ENCODE measurements around the gene PTPRM.

PTPRM gene

DNA sequence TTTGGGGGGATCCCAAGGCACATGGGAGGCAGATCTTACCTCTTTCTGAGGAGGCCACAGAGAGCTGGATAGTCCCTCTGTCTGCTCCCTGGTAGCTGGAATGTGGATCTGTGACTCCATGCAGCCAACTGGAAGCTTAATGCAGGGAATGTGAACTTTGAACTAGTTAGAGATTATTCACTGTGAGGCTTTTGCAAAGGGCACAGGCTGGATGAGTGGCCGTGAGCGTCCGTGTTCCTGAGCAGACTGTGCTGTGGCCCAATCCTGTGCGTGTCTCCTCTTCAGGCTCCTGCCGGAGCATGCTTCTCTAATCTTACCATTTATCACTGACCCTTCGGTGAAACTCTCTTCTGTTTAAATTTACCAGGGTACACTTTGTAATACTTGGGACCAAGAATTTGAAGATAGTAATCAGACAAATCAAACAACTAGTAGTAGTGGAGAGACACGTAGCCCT, 187.6 kb downstream of the PTPRM start:
- TF ChIP-seq POLR2AphosphoS5 (IDR thresholded peaks at IDR 0.05; ENCODE audit: low read depth, low read length) (no peak), POLR2A (IDR thresholded peaks at IDR 0.05; ENCODE audit: low read depth, low read length) (no peak), TAF1 (IDR thresholded peaks at IDR 0.05; ENCODE audit: borderline replicate concordance, low read depth, low read length) (no peak)
- FAIRE-seq (no peak), DNase-seq (ENCODE audit: insufficient read length) (no peak)

DNA sequence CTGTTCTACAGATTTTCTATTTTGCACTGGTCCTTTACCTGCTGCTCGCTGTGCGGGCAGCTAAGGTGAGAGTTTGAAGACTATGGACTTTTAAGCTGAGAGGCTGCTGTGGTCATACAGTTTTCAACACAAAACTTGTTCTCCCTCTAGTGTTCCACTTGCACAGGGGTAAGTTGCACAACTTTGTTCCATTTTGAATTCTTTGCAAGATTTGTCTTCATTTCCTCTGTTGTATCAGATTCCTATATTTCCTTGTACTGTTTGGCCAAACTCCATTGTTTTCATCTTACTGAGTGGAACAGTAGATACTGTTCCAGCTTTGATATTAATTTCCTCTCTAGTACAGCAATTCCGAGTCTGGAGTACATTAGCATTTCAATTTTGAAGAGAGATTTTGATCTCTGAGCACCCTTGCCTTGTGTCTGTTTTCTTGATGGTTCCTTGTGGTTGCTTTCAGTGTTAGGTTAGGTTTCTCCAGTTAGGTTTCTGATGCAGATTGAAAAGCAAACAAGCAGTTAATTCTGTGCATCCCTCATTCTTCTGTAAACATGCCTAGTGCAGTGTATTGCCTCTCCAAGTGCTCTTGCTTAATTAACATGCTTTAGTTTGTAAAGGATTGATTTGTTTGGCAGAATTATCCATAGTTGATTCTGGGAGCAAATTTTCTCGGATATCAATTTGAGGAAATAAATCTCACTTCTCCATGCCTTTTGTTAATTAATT, 188.8 kb downstream of the PTPRM start:
- no peak for FAIRE-seq
- no peak for DNase-seq (ENCODE audit: insufficient read length)
- TF ChIP-seq POLR2AphosphoS5 (IDR thresholded peaks at IDR 0.05; ENCODE audit: low read depth, low read length), result no peak
- TF ChIP-seq POLR2A (IDR thresholded peaks at IDR 0.05; ENCODE audit: low read depth, low read length), result no peak
- no peak for TF ChIP-seq TAF1 (IDR thresholded peaks at IDR 0.05; ENCODE audit: borderline replicate concordance, low read depth, low read length)

DNA sequence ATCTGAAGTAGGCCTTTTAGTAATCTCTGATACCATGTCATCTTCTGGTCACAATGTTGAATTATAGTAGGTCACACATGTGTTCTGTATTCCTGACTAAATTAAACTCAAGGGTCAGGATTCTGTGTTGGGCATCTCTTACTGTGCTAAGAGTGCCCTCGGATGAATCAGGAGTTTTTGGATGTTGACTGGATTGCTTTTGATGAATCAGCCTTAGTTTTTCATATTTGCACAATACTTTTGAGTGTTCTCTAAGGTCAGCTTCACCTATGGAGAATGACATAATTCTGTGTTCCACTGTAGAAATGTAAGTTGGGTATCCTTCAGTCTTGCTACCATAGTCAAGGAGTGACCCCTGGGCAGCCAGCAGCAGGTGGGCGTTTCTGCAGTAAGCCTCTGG, 190.1 kb downstream of the PTPRM start:
- no peak for TF ChIP-seq POLR2AphosphoS5 (IDR thresholded peaks at IDR 0.05; ENCODE audit: low read depth, low read length)
- TF ChIP-seq TAF1 (IDR thresholded peaks at IDR 0.05; ENCODE audit: borderline replicate concordance, low read depth, low read length), result no peak
- no peak for TF ChIP-seq POLR2A (IDR thresholded peaks at IDR 0.05; ENCODE audit: low read depth, low read length)
- DNase-seq (ENCODE audit: insufficient read length) (no peak), FAIRE-seq (no peak)

DNA sequence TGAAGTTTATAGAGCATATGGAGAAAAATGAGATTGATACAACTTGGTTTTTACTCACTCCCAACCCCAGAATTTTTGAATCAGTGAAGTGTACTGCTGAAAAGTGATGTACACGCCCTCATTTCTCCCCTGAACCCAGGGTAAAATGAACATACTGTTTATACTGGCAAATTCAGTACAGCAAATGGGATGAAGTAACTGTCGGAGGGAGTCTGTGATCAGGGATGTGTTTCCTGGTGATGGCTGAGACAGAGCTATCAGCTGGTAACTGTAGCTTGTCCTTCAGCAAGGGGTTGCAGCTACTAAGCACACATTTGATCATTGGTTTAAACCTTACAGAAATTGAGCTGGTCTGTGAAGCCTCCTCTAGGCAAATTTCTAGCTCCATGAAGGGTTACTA, 191.6 kb downstream of the PTPRM start:
- FAIRE-seq (no peak), DNase-seq (ENCODE audit: insufficient read length) (no peak)
- TF ChIP-seq POLR2AphosphoS5 (IDR thresholded peaks at IDR 0.05; ENCODE audit: low read depth, low read length) (no peak), TAF1 (IDR thresholded peaks at IDR 0.05; ENCODE audit: borderline replicate concordance, low read depth, low read length) (no peak), POLR2A (IDR thresholded peaks at IDR 0.05; ENCODE audit: low read depth, low read length) (no peak)

DNA sequence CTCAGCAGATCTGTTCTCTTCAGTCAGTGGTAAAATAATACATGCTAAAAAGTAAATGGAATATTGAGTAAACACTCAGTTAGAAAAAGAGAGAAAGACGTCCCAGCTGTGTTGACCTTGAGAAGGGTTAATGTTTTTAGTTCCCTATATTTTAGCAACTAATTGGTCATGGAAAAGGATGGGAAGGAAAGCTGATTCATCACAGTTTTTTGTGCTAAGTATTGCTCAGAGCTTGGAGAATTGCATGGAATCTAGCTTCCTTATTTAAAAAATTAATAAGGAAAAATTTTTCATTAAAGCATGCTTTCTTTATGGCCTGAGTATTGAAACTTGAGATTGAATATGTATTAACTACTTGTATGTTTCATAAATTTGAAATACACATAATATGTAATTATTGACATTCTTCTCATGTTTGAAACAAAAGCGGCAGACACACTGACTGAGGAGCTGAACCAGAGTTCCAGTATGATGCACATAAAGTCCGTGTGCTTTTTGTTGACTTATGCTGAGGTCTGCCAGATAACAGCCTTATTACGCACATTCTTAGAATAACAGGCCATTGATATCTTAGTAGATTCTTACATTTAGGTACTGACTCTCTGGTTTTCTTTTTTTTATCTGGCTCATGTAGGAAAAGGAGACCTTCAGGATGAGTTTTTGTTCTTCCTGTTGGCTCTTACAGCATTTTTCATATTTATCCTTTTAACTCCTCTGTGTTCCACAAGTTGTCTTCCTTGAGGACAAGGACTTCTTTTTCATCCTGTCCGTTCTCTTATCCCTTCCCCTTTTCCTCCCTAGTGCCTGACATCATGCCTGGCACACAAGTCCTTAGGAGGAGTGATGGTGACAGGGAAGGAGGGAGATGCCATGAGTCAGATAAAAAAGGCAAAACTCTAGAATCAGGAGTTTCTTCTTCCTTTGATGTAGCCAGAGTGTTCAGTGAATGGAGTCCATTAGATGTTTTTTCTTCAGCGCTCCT, 194.1 kb downstream of the PTPRM start:
- FAIRE-seq, result no peak
- DNase-seq (ENCODE audit: insufficient read length), result no peak
- TF ChIP-seq POLR2AphosphoS5 (IDR thresholded peaks at IDR 0.05; ENCODE audit: low read depth, low read length), result no peak
- no peak for TF ChIP-seq TAF1 (IDR thresholded peaks at IDR 0.05; ENCODE audit: borderline replicate concordance, low read depth, low read length)
- TF ChIP-seq POLR2A (IDR thresholded peaks at IDR 0.05; ENCODE audit: low read depth, low read length), result no peak

DNA sequence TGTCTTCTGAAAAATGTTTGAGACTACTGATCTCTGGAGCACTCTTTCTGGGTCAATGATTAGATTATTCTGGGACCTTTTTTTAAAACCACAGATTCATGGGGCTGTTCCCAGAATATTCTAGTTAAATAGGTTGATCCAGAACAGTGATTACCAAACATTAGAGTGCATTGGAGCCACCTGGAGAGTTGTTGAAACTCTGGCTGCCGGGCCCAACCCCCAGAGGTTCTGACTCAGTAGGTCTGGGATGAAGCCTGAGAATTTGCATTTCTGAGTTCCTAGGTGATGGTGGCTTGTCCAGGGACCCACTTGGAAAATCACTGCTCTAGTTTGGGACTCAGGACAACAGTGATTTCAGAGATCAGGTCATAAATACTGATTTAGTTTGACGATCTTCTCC, 197.3 kb downstream of the PTPRM start:
- no peak for DNase-seq (ENCODE audit: insufficient read length)
- no peak for TF ChIP-seq TAF1 (IDR thresholded peaks at IDR 0.05; ENCODE audit: borderline replicate concordance, low read depth, low read length)
- TF ChIP-seq POLR2A (IDR thresholded peaks at IDR 0.05; ENCODE audit: low read depth, low read length), result no peak
- TF ChIP-seq POLR2AphosphoS5 (IDR thresholded peaks at IDR 0.05; ENCODE audit: low read depth, low read length), result no peak
- FAIRE-seq, result no peak

DNA sequence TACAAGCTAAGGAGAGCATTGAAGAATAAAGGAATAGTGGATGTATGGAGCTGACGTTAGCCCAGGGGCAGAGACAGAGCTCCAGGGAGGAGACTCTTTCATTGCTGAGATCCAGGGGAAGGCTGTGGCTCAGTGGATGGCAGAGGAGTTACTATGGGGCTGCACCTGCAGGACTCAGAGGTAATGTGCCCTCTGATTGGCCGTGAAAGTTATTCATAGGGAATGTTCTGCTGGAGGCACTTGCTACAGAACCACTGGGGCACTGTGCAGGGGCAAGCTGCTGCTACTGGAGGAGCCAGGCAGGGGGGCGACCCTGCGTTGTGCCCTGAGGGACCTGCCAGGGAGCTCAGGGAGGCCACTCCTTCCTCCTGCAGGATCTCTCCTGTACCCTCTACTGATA, 199.2 kb downstream of the PTPRM start:
- DNase-seq (ENCODE audit: insufficient read length) (no peak), FAIRE-seq (no peak)
- no peak for TF ChIP-seq TAF1 (IDR thresholded peaks at IDR 0.05; ENCODE audit: borderline replicate concordance, low read depth, low read length)
- no peak for TF ChIP-seq POLR2AphosphoS5 (IDR thresholded peaks at IDR 0.05; ENCODE audit: low read depth, low read length)
- TF ChIP-seq POLR2A (IDR thresholded peaks at IDR 0.05; ENCODE audit: low read depth, low read length), result no peak

DNA sequence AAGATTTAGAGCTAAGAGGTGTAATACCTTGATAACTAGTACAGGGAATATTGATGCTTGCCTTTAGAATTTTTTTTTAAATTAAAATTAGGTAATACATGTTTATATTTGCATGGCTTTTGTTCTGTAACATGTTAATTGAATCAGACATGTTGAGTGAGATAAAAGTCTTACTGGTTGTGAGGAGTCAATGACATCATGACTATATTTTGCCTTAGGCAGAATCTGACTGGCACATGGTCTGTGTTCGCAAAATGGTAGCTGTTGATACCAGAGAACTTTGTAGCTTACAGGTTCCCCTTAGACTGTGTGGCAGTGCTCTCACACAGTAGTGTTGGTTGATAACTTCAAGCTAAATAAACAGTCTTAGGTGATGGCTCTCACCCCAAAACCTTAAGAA, 199.7 kb downstream of the PTPRM start:
- TF ChIP-seq POLR2AphosphoS5 (IDR thresholded peaks at IDR 0.05; ENCODE audit: low read depth, low read length) (no peak), POLR2A (IDR thresholded peaks at IDR 0.05; ENCODE audit: low read depth, low read length) (no peak), TAF1 (IDR thresholded peaks at IDR 0.05; ENCODE audit: borderline replicate concordance, low read depth, low read length) (no peak)
- DNase-seq (ENCODE audit: insufficient read length) (no peak), FAIRE-seq (no peak)

DNA sequence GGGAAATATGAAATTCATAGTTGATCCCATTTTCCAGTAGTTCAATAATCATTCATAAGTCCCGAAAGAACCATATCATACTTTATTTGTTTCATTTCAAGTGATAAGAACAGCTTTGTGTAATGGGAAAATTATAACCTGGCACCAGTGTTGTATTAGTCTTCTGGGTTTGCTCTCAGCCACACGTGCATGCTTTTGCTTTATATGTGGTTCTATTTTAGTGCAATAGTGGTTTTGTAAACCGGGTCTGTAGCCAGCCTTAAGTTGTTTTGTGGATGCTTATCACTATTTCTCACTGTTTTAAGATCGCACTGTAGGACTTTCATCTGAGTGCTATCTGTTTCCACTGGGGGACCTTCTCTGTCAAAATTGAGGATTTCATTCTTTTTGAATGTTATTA, 203.8 kb downstream of the PTPRM start:
- DNase-seq (ENCODE audit: insufficient read length) (no peak), FAIRE-seq (no peak)
- TF ChIP-seq POLR2A (IDR thresholded peaks at IDR 0.05; ENCODE audit: low read depth, low read length), result no peak
- no peak for TF ChIP-seq TAF1 (IDR thresholded peaks at IDR 0.05; ENCODE audit: borderline replicate concordance, low read depth, low read length)
- TF ChIP-seq POLR2AphosphoS5 (IDR thresholded peaks at IDR 0.05; ENCODE audit: low read depth, low read length), result no peak

DNA sequence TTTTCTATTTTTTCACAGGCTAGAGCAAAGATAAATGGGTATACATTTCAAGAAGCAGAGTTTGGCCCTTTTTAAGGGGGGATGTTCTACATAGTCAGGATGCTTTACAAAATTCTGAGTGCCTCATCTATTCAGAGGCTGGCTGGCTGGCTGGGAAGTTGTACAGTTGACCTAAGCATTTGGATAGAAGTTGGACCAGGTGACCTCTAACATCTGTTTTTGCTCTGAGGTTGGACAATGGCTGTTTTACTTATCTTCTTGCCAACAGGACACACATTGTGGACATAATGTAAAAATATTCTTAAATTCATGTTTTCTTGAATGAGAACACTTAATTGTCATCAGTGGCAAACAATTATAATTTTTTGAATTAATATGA, 205.4 kb downstream of the PTPRM start:
- DNase-seq (ENCODE audit: insufficient read length), result no peak
- FAIRE-seq, result no peak
- no peak for TF ChIP-seq POLR2AphosphoS5 (IDR thresholded peaks at IDR 0.05; ENCODE audit: low read depth, low read length)
- no peak for TF ChIP-seq POLR2A (IDR thresholded peaks at IDR 0.05; ENCODE audit: low read depth, low read length)
- no peak for TF ChIP-seq TAF1 (IDR thresholded peaks at IDR 0.05; ENCODE audit: borderline replicate concordance, low read depth, low read length)

DNA sequence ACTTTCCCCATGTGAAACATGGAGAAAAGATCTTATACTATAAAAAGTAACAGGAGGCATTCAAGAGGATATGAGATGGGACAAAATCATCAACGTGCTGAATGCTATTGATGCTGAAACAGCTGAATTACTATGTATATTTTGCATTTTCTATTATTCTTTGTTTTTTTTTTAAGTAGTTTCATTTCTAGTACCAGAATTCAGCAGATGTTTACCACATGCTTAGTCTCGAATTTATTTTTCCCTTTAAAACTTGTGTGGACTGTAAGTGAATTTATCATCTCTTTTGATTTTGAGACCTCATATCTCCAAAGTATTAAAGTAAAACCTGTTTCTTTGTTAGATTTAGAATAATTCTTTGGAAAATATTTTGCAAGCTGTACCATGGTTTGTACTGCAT, 205.8 kb downstream of the PTPRM start:
- TF ChIP-seq TAF1 (IDR thresholded peaks at IDR 0.05; ENCODE audit: borderline replicate concordance, low read depth, low read length) (no peak), POLR2A (IDR thresholded peaks at IDR 0.05; ENCODE audit: low read depth, low read length) (no peak), POLR2AphosphoS5 (IDR thresholded peaks at IDR 0.05; ENCODE audit: low read depth, low read length) (no peak)
- no peak for FAIRE-seq
- DNase-seq (ENCODE audit: insufficient read length), result no peak

All from GM12892 (cell line).